GM19043 (cell line): ENCODE results near the gene TRIO.

Experiments
- ATAC-seq: cut with Tn5 transposase; IDR thresholded peaks from one replicate; pipeline ENCODE4 v1.9.1; 2021; ENCODE audit warnings: low read depth; ENCODE audit not compliant: unreplicated experiment

The TRIO gene

GRCh38 chr5:14460844-14461398 is 317.8 kb downstream of the TRIO start:
- ATAC-seq, result no peak

- no peak for ATAC-seq
These were observed 319.5 kb downstream of the TRIO start for GRCh38 chr5:14462681-14463080.

GRCh38 chr5:14463629-14464028 is 320.5 kb downstream of the TRIO start:
- no peak for ATAC-seq

- ATAC-seq, result no peak
These were observed 321.0 kb downstream of the TRIO start for GRCh38 chr5:14464096-14464495.

GRCh38 chr5:14464671-14465070 is 321.5 kb downstream of the TRIO start:
- ATAC-seq, result no peak

- no peak for ATAC-seq
These were observed 322.0 kb downstream of the TRIO start for GRCh38 chr5:14465116-14465515.

- no peak for ATAC-seq
These were observed 322.6 kb downstream of the TRIO start for GRCh38 chr5:14465776-14466175.

GRCh38 chr5:14467251-14467650 is 324.1 kb downstream of the TRIO start:
- ATAC-seq, result no peak

GRCh38 chr5:14467886-14468285 is 324.7 kb downstream of the TRIO start:
- ATAC-seq, result no peak

- ATAC-seq, result no peak
These were observed 326.6 kb downstream of the TRIO start for GRCh38 chr5:14469551-14470377.

GRCh38 chr5:14471507-14471906 is 328.4 kb downstream of the TRIO start:
- no peak for ATAC-seq

GRCh38 chr5:14472986-14473567 is 329.9 kb downstream of the TRIO start:
- ATAC-seq, result no peak

- ATAC-seq, result no peak
These were observed 331.9 kb downstream of the TRIO start for GRCh38 chr5:14475045-14475444.

GRCh38 chr5:14476786-14477435 is 333.8 kb downstream of the TRIO start:
- ATAC-seq, result no peak

GRCh38 chr5:14479143-14479696 is 336.1 kb downstream of the TRIO start:
- no peak for ATAC-seq

- no peak for ATAC-seq
These were observed 338.2 kb downstream of the TRIO start for GRCh38 chr5:14481349-14481748.

- ATAC-seq, result no peak
These were observed 338.9 kb downstream of the TRIO start for GRCh38 chr5:14482085-14482484.

GRCh38 chr5:14483504-14484157 is 340.5 kb downstream of the TRIO start:
- ATAC-seq, result no peak

GRCh38 chr5:14486486-14486885 is 343.3 kb downstream of the TRIO start:
- ATAC-seq, result no peak

- no peak for ATAC-seq
These were observed 344.1 kb downstream of the TRIO start for GRCh38 chr5:14486996-14487896.
